GM12872 (cell line): ENCODE data around the gene CILP2.

ENCODE experiments used
- TF ChIP-seq, protein P1 (sequence below): IDR thresholded peaks from 3 replicates; pipeline ENCODE4 v1.5.1; 2011; ENCODE audit warnings: low read depth, mild to moderate bottlenecking, low read length, moderate library complexity; ENCODE audit not compliant: insufficient read depth

The CILP2 gene

DNA sequence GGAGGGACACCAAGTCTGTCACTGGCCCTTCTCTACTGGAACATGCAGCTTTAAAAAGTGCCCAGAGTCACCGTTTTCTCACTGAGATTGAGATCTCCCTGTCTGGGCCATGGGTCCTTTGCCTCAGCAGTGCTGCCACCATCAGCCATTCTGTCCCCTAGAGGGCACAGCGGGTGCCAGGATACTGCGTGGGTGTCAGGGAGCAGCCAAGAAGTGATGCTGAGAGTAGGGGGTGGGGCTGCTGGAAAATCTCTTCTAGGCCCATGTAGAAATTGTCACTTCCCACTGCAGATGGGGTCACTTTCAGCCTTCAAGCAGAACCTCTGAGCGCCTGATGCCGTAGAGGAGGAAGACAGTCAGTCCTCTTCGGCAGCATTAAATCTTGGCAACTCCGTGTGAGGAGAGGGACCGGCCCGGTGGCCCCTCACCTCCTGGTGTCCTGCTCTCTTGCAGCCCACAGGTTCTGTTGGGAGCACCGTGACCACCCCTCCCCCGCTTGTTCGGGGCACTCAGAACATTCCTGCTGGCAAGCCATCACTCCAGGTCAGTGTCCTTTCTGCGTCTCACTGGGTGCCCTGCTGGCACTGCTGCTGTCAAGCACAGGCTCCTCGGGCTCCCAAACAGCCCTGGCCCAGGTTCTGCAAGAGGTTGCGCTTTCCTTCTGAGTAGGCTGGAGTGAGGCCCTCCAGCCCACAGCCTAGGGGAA lies 44.1 kb upstream of the CILP2 start:
- TF ChIP-seq, protein P1, sequence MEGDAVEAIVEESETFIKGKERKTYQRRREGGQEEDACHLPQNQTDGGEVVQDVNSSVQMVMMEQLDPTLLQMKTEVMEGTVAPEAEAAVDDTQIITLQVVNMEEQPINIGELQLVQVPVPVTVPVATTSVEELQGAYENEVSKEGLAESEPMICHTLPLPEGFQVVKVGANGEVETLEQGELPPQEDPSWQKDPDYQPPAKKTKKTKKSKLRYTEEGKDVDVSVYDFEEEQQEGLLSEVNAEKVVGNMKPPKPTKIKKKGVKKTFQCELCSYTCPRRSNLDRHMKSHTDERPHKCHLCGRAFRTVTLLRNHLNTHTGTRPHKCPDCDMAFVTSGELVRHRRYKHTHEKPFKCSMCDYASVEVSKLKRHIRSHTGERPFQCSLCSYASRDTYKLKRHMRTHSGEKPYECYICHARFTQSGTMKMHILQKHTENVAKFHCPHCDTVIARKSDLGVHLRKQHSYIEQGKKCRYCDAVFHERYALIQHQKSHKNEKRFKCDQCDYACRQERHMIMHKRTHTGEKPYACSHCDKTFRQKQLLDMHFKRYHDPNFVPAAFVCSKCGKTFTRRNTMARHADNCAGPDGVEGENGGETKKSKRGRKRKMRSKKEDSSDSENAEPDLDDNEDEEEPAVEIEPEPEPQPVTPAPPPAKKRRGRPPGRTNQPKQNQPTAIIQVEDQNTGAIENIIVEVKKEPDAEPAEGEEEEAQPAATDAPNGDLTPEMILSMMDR: no peak

DNA sequence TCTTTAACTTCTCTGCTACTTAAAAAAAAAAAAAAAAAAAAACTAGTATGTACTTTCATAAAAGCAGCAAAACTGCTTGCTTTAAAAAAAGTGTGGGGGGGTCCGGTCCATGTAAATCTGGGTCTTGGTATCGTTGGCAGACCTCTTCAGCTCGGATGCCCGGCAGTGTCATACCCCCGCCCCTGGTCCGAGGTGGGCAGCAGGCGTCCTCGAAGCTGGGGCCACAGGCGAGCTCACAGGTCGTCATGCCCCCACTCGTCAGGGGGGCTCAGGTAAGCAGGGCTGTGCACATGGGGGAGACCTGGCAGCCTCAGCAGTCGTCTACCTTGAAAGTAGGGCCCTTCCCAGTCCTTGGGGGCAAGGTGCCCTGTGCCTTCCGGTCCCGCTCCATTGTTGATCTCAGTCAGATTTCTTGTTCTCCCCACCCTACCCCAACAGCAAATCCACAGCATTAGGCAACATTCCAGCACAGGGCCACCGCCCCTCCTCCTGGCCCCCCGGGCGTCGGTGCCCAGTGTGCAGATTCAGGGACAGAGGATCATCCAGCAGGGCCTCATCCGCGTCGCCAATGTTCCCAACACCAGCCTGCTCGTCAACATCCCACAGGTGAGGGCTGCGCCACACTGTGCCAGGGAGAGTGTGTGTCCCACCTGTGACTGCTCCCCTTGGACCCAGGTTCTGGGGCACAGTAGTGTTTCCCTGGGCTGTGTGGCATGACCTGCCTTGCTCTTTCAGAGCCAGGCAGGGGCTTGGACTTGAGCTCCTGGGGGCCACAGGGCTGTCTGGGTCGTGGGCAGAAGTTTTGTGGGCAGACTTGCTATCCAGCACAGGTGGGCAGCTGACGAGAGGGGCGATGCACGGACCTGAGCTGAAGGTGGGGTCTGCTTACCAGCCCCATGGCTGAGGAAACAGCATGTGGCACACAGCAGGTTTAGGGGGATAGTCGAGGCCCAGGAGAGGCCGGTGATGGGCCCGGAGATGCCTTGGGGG lies 42.2 kb upstream of the CILP2 start:
- TF ChIP-seq, protein P1: no peak

DNA sequence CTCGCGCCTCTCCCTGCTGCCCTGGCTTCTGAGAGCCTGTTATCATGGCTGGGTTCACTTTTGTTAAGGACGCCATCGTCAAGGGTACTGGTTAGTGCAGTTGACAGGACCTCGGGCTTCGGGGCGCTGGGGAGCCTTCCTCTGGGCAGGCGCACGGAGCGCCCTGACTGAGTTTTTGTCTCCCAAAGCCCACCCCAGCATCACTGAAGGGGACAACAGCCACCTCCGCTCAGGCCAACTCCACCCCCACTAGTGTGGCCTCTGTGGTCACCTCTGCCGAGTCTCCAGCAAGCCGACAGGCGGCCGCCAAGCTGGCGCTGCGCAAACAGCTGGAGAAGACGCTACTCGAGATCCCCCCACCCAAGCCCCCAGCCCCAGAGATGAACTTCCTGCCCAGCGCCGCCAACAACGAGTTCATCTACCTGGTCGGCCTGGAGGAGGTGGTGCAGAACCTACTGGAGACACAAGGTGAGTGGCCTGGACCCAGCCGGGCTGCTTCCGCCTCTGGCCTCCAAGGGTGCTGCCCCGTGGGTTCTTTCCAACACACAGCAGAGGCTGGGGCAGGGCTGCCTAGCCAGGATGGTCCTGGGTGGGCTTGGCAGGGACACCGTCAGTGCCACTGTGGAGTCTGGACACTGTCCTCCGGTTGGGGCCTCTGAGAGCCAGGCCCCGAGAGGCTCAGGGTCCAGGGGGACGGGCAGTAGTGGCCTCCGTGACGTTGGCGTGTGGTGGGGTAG lies 39.6 kb upstream of the CILP2 start:
- TF ChIP-seq, protein P1: no peak

DNA sequence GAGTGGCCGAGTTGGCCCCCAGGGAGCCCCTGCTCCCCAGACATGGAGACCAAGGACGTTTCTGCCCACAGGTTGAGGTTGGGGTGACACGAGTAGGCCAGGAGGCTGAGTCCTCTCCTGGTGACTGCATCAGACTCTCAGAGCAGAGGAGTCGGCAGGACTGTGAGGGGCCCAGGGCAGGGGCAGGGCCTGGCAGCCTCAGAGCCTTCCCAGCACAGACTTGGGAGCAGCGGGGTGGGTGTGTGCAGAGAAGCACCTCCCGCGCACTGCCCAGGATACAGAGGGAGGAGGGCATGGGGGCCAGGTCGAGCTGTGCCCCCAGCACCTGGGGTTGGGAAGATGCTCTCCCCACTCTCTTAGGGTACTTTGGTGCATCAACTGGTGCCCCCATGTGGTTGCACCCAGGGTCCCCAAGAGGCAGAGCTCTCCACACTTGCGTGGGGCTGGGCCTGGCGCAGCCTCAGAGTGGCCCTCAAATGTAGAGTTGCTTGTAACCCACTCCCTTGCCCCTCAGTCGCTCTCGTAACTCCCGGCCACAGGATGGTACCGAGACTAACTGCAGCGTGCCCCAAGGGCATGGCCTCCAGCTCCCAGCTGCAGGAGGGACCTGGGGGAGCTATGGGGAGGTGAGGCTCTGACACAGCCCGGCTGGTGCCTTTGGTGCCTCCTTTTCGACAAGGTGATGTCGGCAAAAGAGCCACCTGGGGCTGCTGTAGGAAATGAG lies 38.6 kb upstream of the CILP2 start:
- TF ChIP-seq, protein P1: no peak

DNA sequence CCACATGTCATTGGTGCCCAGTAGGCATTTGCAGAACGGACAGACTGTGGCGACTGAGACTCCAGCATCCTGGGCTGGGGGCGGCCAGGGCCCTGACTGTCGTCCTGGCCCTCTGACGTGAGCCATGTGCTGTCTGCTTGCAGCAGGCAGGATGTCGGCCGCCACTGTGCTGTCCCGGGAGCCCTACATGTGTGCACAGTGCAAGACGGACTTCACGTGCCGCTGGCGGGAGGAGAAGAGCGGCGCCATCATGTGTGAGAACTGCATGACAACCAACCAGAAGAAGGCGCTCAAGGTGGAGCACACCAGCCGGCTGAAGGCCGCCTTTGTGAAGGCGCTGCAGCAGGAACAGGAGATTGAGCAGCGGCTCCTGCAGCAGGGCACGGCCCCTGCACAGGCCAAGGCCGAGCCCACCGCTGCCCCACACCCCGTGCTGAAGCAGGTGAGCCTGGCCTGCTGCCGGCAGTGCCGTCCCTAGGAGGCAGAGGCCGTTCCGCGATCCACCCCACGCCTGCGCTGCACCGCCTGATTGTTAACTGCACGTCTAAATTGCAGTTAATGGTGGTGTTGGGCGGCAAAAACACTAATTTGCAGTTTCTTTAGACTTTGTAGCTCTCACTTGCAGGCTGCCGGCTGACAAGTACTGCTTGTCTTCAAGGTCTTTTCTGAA lies 37.0 kb upstream of the CILP2 start:
- TF ChIP-seq, protein P1: no peak

DNA sequence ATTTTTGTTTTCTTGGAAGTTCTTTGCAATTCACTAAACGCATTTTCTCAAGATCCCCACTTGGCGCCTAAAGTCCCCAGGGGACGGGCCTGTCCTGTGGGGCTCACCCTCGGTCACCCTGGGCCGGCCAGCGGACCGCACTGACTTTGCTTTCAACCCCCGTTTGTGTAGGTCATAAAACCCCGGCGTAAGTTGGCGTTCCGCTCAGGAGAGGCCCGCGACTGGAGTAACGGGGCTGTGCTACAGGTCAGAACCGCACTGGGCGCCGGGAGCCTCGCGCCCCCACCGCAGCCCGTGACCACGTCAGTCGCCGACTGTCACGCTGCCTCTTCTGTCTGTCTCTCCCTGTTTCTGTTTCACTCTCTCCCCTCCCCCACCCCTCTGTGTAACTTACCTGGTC lies 36.3 kb upstream of the CILP2 start:
- TF ChIP-seq, protein P1: no peak
